T-helper 22 cell (primary cell): ENCODE data around the gene MAGEB17.
"Not testable (repeated sequence)": the region's sequence is repeated elsewhere in the genome, so short reads cannot be mapped to it uniquely, and the experiment has no call there.

Source experiments
- DNase-seq: peaks from one replicate; pipeline ENCODE4 v3.0.0-alpha.2; 2020; ENCODE audit warnings: low read depth

Gene MAGEB17

DNA sequence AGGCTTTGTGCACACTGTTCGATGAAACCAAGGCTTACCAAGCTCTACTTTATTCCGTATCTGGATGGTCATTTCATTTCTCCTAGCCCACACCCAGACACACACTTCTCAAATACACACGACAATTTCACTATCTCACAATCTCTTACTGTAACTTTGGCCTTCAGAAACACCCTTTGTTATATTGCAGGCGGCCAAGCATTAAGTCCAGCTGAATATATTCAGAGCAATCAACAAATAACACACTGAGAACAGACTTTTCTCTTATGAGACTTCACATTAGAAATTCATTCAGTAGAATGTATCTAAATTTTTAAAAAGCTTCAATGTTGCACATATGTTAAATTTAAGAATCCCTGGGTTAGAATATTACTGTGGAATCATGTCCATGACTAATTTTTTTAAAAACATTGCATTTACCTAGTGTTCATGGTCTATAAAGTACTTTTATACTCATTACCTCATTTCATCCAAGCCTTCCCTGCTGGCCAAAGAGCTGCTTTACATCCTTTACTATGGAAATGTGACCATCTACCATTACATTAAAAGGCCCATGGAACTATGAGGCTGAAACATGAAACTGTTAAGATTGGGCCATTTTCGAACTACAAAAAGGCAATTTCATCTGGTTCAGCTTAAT is 10.5 kb upstream of the MAGEB17 start:
- DNase-seq = no peak

DNA sequence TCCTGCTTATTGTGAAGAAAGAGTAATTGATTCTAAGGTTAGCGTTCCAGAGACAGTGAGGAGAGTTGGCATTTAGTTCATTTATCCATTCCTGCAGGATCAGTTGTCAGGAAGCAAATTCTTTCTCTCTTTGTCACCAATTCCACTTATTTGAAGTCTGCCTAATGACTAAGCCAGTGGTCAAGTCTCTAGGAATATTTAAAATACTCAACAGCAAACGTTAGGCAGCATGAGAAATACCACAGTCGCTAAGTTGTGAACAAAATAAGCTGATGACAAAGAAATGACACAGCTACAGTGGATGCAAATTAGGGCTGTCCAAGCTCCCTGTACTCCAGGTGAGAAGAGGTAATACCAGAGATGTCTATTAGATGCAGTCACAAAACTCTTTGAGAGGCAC is 6.6 kb upstream of the MAGEB17 start:
- no peak for DNase-seq

DNA sequence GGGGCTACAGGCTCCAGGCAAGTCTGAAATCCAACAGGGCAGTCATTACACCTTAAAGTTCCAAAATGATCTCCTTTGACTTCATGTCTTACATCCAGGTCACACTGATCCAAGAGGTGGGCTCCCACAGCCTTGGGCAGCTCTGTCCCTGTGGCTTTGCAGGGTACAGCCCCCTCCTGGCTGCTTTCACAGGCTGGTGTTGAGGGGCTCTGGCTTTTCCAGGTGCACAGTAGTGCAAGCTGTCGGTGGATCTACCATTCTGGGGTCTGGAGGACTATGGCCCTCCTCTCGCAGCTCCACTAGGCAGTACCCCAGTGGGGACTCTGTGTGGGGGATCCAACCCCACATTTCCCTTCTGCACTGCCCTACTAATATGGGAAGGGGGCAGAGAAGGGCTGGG is 6.1 kb upstream of the MAGEB17 start:
- not testable (repeated sequence) for DNase-seq

DNA sequence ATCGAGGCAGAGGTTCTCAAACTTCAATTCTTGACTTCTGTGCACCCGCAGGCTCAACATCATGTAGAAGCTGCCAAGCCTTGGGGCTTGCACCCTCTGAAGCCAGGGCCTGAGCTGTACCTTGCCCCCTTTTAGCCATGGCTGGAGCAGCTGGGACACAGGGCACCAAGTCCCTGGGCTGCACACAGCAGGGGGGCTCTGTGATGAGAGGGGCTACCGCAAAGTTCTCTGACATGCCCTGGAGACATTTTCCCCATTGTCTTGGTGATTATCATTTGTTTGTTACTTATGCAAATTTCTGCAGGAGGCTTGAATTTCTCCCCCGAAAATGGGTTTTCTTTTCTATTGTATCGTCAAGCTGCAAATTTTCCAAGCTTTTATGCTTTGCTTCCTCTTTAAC is 4.9 kb upstream of the MAGEB17 start:
- no peak for DNase-seq

DNA sequence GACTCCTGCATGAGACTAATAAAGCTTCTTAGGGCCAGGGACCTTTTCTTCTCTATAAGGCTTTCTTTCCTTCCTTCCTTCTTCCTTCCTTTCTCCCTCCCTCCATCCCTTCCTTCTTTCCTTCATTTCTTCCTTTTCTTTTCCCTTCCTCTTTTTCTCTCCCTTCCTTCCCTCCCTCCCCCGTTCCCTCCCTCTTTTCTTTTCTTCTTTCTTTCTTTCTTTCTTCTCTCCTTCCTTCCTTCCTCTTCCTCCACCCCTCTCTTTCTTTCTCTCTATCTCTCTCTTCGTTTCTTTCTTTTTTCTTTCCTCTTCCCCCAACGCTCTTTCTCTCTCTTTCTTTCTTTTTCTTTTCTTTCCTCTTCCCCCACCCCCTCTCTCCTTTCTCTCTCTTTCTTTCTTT is 2.5 kb upstream of the MAGEB17 start:
- no peak for DNase-seq

DNA sequence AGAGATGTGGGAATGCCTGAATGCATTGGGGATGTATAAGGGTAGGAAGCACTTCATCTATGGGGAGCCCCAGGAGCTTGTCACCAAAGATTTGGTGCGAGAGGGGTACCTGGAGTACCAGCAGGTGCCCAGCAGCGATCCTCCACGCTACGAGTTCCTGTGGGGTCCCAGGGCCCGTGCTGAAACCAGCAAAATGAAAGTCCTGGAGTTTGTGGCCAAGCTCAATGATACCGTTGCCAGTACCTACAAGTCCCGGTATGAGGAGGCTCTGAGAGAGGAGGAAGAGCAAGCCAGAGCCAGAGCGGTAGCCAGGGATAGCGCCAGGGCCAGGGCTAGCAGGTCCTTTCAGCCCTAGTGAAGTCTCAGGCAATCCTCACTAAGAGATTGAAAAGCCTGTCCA is 3.8 kb downstream of the MAGEB17 start:
- no peak for DNase-seq

DNA sequence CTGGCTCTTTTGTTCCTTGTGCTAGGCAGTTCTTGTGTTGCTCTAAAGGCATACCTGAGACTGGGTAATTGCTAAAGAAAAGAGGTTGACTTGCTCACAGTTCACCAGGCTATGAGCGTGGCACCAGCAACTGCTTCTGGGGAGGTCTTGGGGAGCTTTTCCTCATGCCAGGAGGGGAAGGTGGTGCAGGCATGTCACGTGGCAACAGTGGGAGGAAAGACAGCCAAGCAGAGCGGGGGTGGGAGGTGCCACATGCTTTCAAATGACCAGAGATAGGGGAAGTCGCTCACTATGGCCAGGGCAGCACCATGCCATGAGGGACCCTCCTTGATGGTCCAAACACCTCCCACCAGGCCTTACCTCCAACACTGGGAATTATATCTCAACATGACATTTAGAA is 4.7 kb downstream of the MAGEB17 start:
- DNase-seq = no peak

DNA sequence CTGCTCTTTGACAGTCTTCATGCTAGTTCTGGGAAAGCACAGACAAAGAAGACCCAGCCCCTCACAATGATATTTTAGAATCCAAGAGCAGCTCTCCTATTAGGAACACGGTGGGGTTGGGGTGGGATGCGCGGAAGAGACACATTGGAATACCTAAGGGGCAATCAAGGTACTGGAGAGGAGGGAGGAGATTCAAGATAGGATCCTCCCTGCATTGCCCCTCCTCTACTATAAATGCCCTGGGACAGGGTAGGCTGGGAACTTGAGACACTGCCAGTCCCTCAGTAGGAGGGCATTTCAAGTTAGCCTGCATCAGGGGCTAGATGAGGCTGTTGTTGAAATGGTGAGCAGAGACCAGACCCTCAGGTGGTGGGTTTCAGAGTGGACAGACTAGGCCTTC is 5.1 kb downstream of the MAGEB17 start:
- no peak for DNase-seq

DNA sequence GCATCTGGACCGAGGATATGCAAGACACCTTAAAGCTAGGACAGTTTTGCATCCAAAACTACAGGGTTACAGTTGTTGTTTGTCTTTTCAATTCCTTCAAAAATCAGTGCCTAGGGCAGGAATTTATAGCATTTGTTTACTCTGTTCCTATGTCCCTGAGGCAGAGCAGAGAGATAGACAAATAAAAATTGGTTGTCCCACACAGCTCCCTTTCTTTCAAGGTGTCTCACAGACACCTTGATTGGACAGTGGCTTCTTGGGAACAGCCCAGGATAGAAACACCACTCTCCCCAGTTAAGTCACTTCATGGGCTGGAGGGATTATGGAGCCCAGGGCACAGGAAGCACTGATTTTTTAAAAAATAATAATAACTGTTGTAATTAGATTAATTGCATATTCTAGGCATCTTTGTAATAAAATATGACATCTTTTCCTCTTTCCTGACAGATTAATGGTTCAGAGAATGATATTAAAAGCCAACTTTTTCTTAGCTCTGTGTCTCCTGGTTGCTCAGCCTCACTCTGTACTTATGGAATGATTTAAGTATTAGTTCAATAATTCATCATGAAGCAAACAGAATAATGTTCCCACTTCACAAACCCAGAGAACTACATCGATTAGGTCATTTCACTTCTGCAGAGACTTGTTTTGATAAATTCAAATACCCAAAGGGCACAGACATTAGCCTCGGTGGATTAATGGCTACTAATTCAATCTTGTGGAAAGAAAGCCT is 8.2 kb downstream of the MAGEB17 start:
- no peak for DNase-seq

DNA sequence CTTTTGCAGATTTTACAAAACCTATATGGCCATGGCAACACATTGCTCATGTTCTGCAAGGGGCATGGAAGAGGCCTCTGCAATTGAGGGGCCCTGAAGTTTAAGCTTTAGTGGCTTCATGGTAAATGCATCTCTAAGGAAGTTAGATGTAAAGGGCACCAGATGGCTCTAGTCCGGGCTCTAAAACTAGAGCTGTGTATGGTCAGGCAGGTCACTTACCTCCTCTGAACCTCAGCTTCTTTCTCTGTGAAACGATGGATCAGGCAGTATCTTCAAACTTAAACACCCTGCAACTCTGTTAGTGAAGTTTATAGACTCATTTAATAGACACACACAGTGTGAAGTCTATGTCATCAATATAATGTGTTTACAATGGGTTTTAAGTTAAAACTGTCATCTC is 10.0 kb downstream of the MAGEB17 start:
- DNase-seq = no peak

DNA sequence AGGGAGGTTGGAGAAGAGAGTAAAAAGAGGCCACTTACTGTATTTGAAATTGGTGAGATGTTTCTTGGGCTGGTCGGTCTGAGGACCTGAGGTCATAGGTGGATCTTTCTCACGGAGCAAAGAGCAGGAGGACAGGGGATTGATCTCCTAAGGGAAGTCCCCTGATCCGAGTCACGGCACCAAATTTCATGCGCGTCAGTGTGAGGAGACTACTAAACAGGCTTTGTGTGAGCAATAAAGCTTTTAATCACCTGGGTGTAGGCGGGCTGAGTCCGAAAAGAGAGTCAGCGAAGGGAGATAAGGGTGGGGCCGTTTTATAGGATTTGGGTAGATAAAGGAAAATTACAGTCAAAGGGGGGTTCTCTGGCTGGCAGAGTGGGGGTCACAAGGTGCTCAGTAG is 16.6 kb downstream of the MAGEB17 start:
- not testable (repeated sequence) for DNase-seq

DNA sequence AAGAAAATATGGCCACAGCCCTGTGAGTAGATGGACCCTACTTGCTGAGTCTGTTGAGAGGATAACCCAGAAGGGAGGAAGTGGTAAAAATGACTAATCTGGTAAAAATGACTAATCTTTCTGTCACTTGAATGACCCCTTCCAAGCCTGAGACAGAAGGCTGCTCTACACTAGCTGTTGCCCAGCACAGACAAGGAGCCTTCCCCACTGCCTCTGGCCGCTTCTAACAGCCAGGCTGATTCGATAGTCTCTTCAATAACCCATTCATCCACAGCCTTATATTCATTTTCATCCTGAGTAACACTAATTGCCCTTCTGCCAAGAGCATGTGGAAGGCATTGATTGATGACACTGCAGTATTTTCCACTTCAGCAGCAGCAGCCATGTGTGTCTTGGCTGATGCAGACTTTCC is 18.4 kb downstream of the MAGEB17 start:
- no peak for DNase-seq

DNA sequence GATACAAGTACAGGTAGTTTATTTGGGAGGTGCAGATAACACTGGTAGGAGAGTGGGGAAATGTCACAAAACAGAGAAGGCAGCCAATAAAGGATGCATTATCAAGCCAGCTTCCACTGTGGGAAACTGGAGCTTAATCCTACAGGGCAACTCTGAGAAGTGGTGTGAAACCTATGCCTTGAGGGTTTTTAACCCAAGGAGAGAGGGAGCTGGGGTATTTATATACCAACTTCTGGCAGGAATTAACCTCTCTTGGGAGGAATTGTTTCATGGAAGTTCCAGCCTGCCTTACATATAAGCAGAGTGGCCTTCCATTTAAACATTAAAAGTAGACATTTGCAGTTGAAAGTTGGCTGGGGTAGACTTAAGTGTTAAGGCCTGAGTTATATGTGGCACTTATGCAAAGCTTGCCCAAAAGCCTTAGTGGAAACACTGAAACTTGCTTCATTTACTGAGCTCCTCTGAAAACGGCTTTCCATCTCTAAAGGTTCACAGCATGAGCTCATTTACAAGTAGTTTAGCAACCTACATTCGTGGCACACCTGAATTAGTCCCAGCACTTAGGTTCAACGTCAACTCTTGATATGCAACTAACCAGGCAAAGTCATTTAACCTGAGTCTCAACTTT is 19.2 kb downstream of the MAGEB17 start:
- no peak for DNase-seq

DNA sequence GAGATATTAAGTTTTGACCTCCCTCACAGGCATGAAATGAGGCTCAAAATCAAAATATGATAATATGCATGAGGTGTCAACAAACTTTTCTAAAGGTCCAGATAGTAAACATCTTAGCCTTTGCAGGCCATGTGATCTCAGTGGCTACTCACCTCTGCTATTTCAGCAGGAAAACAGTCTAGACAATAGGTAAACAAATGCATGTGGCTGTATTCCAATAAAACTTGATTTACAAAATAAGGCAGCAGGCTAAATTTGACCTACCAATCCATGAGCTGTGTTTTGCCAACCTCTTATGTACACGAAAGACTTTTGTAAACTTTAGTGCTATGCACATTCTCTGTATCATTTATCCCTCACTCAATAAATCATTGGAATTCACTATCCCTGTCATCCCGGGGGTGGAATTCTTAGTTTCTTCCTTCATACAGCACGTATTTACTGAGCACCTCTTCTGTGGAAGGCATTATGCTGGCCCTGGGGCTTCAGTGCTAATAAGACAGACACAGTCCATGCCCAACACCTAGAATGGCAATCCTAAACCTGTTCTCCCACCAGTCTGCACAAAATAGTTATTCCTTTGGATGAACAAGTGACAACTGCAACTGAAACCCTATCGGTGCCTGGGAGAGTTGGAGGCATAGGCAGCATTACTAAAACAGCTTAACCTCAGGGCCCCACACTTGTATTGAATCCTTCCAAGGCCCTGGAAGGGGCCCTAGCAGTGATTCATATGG is 19.9 kb downstream of the MAGEB17 start:
- no peak for DNase-seq

DNA sequence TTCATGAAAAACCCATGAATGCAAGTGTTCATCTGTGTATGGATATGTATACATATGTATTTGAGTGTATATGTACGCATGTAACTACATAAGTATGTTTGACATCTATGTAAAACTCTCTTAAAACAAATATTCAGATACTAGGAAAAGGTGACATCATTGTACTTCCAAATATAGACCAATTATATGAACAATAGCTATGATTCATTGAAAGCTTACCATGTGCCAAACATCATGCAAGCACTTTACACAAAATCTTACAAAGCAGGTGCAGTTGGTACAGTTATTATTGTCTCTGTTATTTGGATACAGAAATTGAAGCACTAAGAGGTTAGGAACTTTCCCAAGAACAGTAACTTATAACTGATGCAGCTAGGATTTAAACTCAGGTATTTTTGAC is 21.4 kb downstream of the MAGEB17 start:
- DNase-seq = no peak

DNA sequence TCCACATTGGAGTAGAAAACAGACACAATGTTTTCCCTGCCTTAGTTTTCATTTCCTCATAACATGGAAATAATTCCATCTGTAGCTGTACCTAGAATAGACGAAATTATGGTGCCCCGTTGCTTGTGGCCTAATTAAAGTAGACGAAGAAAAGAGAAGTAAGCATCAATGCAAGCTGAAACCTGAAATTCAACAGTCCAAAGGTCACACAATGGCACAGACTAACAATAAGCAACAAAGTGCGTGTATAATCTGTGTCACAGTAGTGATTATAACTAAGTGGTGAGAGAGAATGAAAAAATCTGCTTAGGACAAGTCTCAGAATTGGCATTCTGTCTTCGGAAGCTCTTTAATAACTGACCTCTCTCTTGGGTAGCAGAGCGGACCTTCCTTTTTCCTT is 24.3 kb downstream of the MAGEB17 start:
- no peak for DNase-seq

DNA sequence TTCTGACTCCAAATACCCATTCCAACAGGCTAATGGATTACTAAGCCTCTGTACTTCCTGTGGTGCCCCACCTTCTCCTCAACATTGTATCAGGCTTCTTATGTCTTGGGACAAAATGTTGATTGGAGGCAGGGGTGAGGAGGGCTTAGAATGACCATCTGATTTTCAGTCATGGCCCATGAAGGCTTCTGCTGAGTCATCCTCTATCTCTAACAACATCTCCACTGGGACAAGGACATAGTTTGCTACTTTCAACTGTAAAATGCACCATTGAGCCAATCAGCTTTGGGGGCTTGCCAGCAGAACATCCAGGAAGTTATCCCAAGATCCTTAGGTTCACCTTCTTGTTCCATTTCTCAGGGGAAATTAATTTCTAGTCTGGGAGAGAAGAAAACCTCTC is 29.5 kb downstream of the MAGEB17 start:
- no peak for DNase-seq

DNA sequence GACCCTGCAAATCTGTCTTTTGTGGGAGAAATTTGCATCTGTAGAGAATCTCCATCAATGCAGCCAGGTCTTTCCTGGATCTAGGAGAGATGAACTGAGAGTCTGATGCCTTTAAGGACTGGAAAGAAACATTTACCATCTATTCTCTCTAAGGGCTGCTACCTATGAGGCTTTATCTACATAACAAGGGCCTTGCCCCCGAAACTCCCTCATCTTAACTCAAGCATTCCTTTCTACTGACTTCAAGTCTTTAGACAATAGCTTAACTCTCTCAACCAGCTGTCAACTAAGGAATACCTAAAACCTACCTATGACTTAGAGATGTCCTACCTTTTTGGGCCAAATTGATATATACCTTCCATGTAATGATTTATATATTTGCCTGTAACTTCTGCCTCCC is 32.1 kb downstream of the MAGEB17 start:
- DNase-seq = no peak

DNA sequence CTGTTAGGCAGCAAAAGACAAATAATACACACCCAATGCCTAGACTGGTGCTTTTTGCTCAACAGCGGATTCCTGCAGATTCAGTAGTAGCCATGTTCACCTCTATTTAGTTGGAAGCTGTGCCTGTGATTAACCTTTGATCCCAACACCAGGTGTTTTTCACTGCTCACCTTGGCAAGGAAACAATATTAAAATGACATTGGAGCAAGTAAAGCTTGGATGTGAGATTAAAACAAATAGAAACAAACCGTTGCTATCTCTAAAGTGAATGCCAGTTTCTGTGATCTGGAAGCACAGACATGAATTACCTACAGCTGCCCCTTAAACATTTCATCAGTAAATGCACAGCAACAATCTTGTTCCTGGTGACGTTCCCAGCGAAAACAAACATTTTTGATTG is 35.7 kb downstream of the MAGEB17 start:
- DNase-seq = no peak

DNA sequence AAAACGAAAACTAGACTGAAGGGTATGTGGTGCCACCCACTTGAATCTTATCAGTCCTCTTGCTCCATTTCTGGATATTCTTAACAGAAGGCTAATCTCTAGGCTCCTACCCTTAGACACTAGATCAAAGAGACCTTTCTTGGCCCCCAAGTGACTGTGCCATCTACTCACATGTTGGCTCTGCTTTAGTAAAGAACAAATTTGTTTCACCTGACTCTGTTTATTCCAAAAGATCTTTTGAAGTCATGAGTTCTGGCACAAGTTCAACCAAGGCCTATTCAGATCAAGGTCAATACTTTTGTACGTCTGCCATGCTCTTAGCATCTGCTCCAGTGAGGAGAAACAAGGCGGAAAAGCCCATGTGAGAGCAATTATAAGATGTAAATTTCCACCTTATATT is 37.3 kb downstream of the MAGEB17 start:
- no peak for DNase-seq

DNA sequence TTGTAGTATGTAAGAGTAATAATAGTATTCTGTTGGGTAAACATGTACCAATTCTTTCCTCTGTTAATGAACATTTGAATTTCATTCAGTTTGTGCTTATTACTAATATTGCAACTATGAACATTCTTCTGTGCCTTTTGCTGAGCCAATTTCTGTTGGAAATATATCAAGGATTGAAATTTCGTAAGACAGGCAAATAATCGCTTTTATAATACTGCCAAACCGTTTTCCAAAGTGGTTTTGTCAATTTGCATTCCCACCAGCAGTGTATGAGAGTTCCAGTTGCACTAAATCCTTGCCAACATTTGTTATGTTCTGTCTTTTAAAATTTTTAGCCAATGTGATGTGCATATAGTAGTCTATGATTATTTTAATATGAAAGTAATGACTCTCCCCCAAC is 38.6 kb downstream of the MAGEB17 start:
- DNase-seq = no peak

DNA sequence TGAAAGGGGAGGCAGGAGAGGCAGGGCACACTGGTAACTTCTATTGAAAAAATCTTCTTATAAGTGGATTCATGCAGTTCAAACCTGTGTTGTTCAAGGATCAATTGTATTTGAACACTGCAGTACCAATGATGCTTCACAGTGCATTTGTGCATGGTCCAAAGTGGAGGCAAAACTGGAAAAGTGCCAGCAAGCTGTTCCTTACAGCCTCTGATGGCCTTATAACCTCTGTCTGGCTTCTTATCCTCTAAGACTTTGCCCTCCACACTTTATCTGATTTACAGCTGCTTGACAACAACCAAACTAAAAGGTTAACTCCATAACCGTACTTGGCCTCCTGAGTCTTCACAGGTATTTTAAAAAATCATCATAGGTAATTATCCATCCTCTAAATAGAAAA is 40.4 kb downstream of the MAGEB17 start:
- no peak for DNase-seq

DNA sequence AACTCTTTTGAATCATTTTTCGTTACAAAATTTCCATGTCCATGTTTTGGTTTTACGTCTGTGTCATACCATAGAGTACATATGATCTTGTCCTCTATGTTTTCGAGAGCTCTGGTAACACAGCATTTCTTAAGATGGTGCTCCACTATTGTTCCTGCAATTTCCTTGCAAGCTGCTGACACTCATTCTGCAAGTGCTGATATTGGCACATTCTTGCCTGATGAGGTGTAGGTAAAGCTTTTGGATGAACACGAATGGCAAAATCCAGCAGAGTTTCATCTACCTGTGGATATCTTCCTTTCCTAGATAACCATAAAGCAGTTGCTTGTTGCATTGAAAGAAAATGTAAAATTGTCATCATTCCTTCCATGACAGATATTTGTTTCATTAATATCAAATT is 41.3 kb downstream of the MAGEB17 start:
- DNase-seq = no peak
